ENCODE results near the gene OLFM4.
"Not testable (repeated sequence)": the region's sequence is repeated elsewhere in the genome, so short reads cannot be mapped to it uniquely, and the experiment has no call there.

The OLFM4 gene, protein sequence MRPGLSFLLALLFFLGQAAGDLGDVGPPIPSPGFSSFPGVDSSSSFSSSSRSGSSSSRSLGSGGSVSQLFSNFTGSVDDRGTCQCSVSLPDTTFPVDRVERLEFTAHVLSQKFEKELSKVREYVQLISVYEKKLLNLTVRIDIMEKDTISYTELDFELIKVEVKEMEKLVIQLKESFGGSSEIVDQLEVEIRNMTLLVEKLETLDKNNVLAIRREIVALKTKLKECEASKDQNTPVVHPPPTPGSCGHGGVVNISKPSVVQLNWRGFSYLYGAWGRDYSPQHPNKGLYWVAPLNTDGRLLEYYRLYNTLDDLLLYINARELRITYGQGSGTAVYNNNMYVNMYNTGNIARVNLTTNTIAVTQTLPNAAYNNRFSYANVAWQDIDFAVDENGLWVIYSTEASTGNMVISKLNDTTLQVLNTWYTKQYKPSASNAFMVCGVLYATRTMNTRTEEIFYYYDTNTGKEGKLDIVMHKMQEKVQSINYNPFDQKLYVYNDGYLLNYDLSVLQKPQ

DNA sequence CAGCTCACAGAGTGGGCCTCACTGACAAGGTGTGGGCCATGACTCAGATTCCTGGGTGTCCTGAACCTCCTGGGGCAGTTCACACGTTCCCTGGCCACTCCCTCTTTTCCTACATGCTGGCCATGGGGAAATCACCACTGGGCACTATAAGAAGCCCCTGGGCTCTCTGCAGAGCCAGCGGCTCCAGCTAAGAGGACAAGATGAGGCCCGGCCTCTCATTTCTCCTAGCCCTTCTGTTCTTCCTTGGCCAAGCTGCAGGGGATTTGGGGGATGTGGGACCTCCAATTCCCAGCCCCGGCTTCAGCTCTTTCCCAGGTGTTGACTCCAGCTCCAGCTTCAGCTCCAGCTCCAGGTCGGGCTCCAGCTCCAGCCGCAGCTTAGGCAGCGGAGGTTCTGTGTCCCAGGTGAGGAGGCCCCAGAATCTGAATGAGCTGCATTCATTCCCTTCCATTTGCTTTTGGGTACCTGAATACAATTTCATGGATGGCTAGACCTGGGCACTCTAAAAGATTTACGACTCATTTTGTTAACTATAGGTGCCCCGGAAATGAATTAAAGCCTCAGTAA lies at the start of gene OLFM4:
TSS of gene OLFM4 (plus strand) at position 177 of the 567 bp plus-strand sequence. CDS start at position 201, 24 bp downstream.
- no peak for DNase-seq

DNA sequence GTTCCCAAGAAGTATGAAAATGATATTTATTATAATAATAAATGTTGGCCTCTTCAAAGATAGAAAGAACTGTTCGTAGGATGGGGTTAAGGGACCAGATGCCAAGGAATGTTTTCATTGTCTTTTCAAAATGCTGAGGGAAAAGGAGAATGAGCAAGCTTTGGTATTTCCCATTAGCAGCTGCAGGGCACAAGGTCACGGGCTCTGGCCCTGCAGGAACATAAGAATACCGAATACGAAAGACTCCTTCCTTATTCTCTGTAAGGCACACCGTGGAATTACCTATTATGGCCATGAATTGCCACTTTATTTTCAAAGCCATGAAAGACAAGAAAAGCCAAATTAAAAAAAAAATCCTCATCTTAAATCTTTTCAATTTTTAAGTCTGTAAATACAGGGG lies 49.6 kb upstream of the OLFM4 start:
- DNase-seq = no peak

DNA sequence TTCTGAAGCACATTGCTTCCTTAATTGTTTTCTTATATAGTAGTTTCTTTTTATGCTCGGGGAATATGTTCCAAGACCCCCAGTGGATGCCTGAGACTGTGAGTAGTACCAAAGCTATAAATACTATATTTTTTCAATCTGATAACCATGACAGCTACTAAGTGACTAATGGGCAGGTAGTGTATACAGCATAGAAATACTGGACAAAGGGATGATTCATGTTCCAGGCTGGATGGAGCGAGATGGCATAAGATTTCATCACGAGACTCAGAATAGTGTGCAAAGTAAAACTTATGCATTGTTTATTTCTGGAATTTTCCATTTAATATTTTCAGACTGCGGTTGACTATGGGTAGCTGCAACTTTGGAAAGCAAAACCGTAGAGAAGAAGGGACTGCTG lies 47.9 kb upstream of the OLFM4 start:
- DNase-seq = no peak

DNA sequence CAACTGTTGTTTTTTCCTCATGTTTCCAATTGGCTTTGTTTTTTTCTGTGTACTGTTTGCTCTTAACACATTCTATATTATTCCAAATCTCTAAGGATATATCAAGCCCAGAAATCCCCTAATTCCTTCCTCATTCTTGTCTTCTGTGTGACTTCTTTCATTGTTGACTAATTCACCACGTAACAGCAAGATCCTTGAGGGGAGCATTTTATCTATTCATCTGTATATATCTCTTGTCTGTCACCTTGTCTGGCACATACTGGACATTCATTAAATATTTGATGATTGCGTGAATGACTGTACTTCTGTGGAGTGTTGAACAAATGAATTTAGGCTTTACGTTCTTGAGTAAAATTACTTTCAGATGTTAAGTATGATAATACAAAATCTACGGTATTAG lies 44.8 kb upstream of the OLFM4 start:
- DNase-seq = no peak

DNA sequence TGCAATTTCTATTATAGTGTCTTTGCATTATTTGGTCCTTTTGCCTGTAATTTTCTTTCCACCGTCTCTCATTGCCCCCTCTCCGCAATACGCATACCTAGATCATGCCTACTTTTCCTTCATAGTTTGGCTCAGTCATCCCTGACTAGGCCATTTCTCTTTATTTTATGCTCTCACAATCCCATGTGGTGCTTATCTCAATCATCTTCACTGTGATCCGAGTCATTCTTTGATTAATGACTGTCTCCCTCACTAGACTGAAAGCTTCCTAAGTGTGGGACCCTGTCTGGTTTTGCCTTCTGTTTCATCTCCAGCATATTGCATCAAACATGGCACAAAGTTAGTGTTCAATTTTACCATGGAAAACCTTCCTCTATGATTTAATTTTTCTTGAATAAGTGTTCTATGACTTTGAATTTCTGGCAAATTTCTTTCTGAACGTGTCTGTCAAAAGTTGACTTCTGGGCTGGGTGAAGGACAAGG lies 43.7 kb upstream of the OLFM4 start:
- no peak for DNase-seq

DNA sequence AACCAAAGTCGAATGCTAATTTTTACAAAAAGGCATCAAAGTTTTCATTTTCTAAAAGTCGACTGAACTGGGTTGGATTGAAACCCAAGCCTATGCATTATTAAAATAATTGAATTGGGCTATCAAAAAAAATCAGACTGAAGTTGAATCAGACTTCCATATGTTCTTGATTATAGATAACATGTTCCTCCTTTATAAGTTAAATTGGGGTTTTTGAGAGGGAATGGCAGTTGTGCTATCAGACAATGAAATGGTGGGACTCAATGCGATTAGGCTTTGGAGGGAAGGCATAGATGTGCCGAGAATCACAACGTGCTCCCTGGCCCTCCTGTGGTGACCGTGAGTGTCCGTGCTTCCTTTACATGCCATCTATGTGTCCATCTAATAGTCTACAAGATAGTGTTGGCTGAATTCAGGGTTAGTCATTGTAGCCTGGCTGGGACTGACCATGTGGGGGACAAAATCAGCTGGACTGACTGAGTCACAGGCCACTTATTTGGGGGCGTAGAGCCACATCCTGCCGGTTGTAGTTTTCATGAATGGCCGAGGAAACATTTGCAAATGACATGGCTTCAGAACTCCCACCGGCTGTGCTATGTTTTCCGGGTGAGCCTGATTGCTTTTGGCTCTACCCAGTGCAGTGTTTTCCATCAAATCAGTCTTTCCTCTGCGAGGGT lies 37.1 kb upstream of the OLFM4 start:
- DNase-seq = no peak

DNA sequence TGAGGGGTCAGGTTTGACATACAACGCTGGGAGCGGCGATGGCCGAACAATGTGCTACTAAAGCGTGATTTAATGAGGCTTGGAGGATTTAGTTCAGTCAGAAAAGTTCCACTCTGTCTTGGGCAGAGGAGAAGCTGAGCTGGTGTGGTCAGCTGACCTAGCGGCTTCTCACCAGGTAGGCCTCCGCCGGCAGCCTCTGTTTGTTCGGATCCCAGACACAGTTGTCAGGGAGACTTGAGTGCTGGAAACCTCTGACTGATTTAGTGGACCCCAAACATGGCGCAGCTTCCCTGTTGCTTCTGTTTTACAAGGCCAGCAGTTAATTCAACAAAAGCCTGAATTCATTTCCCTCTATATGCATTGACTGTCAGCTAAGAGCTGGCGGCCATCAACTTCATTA lies 36.5 kb upstream of the OLFM4 start:
- DNase-seq = no peak

DNA sequence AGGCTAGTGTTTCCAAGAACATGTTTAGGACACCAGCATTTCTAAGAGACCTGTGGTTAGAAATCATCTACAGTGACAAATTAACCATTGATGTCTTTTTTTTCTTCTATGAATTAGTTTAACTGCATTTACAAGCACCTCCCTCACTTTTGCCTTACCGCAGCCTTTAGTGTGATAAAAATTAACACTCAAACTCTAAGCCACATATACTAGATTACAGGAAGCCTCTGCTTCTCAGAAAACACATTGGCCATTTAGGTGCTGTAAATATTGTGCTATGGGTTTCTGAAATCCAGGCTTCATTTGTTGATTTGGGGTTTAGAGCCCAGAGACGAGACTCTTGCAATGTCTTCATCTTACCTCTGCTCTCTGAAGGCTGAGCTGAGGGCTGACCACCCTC lies 34.6 kb upstream of the OLFM4 start:
- DNase-seq = no peak

DNA sequence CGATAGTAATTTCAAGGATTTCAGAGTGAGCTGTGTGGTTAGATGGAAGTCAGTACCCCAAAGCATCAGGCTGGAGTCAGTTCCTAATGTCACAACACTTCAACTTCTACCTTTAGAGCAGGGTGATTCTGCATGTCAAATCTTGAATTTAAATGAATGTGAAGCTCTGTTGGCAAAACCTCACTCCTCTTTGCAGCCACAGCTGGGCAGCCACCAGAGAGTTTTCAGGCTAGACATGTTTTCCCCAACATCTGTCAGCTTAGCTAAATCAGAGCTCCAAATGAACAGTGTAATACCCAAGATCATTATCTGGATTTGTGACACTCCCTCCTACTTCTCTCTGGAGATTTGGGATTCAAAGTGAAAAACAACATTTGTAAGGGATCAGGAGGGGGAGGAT lies 33.7 kb upstream of the OLFM4 start:
- DNase-seq = no peak

DNA sequence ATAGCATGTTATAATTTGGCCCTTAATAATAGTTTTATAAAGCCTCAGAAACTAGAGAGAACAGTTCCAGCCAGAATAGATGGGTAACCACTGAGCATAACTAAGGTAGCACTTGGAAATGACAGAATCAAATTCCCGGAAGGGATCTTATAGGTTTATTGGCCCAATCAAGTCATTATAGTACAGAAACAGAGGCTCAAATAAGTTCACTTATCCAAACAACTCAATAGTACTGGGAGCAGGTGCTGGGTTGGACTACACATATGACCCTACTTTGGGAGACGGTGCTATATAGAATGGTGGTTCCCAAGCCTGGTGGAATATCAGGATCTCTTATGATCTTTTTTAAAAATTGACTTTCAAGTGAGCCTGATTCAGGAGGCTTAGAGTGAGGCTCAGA lies 32.7 kb upstream of the OLFM4 start:
- DNase-seq = no peak

DNA sequence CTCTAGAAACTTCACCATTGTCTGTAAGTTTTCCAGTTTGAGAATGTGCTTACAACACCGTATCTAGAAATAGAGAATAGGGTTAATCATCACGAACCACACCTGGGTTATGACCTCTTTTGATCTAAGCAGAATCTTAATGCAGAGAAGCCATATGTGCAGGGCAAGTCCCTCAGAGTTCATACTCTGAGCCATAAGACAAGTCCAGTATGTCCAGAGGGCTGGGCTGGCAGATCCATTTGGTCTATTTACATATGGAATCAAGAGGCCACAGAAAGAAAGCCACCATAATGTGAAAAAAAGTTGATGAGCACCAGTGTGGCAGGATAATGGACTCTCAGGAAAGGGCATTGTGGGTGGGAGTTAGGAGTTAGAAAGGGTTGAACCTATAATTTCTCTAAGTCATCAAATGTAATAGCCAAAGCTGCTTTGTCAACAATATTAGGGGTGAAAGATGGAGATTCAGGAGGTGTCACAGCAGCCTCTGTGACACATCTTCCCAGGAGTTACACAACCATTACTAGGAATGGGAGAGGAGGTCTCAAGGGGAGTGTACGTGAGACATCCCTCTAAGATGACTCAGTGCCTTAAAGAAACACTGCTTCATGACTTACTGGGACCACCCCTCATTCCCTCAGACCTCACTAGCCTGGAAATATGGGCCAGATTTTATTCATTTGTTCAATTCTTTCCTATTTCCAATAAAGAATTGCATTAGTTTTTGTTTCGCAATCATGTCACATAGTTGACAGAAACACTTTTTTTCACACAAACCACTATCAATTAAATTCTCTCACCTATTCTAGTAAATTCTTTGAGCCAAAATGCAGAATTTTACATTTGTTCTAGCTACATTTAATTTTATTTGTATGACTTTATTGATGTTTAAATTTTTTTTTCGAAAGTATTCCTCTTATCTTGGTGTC lies 30.4 kb upstream of the OLFM4 start:
- DNase-seq = no peak

DNA sequence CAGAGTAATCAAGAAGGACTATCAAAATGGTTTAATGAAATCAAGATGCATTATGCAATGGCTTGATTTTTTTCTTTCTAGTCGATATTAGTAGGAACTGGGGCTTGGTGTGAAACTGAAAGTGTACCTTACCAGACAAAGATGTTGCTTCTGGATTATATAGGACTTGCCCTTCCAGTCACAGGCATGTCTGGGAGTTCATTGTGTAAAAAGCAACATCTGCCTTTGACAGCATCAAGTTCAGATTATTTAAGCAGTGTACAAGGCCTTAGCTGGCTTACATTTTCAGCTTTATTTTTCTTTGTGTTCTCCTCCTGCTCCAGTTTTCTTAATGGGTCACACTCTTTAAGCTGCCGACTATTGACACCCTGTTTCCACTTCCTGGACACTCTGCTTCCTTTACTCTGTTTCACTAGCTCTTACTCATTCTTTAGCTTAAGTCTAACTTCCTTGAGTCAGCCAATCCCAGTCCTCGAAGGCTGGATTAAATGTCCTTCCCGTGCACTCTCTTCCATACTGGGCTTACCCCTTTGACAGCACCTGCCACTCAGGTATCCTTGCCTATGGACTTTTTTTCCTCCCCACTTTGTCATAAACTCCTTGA lies 29.4 kb upstream of the OLFM4 start:
- no peak for DNase-seq

DNA sequence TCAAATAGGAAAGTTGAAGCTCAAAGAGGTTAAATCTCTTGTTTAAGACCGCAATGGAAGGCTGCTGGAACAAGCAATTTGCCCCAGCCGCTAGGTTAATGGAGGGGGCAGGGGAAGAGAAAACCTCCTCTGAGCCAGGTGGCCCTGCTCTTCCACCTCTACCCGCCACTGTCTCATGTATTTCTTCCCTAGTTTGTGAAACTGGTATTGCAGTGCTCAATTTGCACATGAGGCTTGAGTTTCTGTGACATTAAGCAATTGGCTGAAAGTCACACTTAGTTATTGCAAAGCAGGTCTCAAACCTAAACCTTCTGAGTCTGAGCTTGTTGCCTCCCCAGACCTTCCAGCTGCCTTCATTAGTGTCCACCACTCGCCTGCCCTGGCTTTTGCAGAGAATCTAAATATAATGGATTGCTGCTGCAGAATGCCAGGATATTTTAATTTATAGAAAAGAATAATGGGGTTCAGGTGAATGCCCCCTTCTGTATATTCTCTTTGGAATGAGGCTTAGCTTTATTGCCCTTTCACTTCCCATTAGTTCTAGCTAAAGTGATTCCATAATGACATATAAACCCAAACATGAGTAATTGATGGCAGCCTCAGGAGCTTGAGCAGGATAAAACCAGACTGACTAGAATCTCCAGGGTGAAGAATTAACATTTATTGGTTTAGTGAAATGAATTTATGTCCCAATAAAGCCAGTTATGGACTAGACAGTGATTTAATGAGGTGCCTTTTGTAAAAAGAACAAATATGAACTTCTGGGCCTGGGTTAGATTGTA lies 27.0 kb upstream of the OLFM4 start:
- DNase-seq = no peak

DNA sequence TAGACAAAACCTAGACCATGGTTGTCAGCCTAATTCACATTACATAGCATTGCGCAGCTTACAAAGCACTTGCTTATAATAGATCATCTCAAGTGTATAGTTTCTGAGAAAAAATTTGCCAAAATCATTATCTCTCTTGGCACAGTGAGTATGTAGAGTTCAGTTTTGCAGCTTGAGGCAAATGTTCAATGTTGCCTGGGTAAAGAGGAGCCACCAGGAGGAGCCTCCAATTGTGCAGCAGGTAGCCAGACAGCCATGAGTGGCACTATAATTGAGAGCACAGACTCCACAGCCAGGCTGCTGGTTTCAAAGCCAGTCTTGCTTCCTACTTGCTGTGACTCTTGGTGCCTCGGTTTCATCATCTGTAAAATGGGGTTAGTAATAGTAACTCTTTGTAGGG lies 24.0 kb upstream of the OLFM4 start:
- no peak for DNase-seq

DNA sequence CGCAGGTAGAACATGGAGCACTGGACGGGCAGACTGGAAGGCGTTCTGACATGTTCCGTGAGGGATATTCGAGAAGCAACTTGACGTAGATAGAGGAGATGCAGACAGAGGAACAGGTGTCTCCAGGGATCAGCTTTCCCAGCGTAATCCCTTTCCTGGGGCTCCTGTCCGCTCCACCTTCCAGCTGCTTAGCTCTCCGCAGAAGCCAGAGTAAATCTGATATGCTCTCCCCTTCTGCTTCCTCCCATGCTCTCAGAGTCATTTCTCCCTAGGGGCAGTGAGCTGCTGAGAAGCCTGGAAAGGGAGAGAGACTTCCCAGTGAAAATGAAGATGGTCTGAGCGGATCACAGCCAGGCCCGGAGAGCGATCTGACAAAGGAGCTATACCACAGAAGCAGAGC lies 23.0 kb upstream of the OLFM4 start:
- DNase-seq = no peak

DNA sequence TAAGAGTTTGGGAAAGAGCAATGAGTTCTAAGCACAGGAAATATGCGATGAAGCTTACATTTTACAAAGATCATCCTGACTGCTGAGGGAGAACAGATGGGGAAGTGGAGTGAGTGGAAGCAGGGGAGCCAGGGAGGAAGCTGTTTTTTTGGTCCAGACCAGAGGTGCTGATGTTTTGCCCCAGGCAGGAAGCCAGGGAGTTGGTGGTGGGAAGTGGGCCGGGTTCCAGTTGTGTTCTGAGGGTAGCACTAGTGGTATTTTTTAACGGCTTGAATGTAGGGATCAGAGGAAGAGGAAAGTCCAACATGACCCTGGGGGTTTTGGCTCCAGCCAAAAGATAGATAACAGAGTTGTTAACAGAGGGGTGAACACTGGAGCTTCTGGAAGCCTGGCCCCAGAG lies 20.7 kb upstream of the OLFM4 start:
- DNase-seq = no peak

DNA sequence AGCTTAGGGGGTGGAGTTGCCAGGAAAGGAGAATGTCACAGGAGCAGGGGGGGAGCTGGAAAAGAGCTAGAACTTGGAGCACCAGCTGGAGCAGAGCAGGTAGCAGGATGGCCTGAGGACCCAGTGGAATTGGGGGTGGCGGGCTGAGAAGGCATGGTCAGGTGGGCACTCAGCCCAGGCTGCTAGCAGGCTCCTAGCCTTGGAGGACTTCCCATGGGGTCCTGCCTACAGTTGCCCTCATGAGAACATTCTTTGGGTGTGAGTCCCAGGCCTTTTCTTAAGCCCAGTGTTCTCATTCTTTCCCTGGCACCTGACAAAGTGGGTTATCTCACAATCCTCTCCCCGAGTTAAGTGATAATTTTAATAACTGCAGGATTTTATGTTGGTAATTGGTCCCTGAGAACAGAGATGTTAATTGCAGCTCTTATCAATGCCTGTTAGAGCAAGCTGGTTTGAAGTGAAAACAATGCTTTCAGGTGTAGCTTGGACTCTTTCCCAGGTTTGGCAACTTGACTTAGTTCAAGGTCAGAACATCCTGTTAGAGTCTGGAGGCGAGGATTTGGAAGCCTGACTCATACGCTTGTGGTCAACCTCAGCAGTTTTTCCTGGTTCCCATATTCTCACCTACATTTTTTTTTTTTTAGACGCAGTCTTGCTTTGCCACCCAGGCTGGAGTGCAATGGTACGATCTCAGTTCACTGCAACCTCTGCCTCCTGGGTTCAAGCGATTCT lies 18.1 kb upstream of the OLFM4 start:
- DNase-seq = no peak

DNA sequence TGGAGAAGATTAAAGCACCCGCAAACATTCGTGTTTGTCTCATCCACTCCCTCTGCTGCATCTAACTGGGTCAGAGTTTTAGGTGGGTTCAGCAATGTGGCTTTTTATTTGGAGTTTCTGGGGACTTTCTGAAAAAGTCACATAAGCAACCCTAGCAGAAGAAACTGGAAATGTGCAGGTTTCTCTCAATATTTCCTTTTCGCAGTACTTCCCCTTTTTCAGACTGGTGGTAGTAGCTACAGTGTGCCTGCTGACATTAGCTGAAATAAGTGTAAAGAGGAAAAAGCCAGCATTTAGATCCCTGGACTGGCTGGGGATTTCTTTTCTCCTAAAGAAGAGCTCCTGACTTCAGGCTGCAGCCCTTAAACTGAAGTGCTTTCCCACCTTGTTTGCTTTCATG lies 15.9 kb upstream of the OLFM4 start:
- DNase-seq = peak; percentile 41

DNA sequence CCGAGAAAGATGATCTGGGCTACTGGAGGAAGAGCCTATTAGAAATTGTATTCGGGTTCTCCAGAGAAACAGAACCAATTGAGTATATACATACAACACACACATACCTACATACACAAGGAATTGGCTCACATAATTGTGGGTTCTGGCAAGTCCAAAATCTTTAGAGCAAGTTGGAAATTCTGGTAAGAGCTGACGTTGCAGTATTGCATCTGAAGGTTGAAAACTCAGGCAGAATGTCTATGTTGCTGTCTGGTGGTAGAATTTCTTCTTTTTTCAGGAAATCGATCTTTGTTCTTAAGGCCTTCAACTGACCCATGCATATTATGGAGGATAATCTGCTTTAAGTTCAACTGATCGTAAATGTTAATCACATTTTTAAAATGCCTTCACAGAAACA lies 15.5 kb upstream of the OLFM4 start:
- DNase-seq = no peak

DNA sequence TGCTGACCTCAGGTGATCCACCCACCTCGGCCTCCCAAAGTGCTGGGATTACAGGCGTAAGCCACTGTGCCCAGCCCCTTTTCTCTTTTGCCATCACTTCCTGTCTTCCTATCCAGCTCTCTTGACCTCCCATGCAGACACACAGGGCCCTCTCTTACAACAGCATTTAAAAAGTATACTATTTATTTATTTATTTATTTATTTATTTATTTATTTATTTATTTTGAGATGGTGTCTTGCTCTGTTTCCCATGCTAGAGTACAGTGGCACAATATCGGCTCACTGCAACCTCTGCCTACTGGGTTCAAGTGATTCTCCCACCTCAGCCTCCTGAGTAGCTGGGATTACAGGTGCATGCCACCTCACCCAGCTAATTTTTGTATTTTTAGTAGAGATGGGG lies 14.6 kb upstream of the OLFM4 start:
- DNase-seq = not testable (repeated sequence)

Data from hematopoietic multipotent progenitor cell treated with erythropoietin and hydrocortisone succinate and interleukin-3 and kit ligand, for 6 days (in vitro differentiated cells).